Panc1 (cell line): ENCODE results near the gene SLC27A3.

Experiments
- CTCF ChIP-seq: fragments of 450-650 bp; IDR thresholded peaks from 2 replicates; pipeline ENCODE4 v1.5.1; 2017; ENCODE audit warnings: mild to moderate bottlenecking
- POLR2AphosphoS5 ChIP-seq: IDR thresholded peaks from 2 replicates; pipeline ENCODE4 v1.6.1; 2012; ENCODE audit warnings: mild to moderate bottlenecking, low read depth, low read length, moderate library complexity
- SIN3A ChIP-seq: IDR thresholded peaks from 2 replicates; pipeline ENCODE4 v1.6.1; 2012; ENCODE audit warnings: low read depth, mild to moderate bottlenecking, low read length, moderate library complexity, borderline replicate concordance; ENCODE audit not compliant: insufficient read depth
- TCF7L2 ChIP-seq: IDR thresholded peaks from 2 replicates; pipeline ENCODE4 v1.6.1; 2011; ENCODE audit warnings: mild to moderate bottlenecking, low read depth, low read length, inconsistent platforms
- TF ChIP-seq, protein P1 (sequence below), 2 experiments: IDR thresholded peaks; 2 replicates each; pipeline ENCODE4 v1.6.1; 2011 to 2012; ENCODE audit warnings: low read depth in 2 of 2, control low read depth in 1 of 2, low read length in 1 of 2, mild to moderate bottlenecking in 1 of 2, moderate library complexity in 1 of 2; ENCODE audit not compliant: insufficient read depth in 1 of 2

- TF ChIP-seq POLR2AphosphoS5 (no peak), CTCF (no peak), SIN3A (no peak), TCF7L2 (no peak)
- TF ChIP-seq, protein P1, sequence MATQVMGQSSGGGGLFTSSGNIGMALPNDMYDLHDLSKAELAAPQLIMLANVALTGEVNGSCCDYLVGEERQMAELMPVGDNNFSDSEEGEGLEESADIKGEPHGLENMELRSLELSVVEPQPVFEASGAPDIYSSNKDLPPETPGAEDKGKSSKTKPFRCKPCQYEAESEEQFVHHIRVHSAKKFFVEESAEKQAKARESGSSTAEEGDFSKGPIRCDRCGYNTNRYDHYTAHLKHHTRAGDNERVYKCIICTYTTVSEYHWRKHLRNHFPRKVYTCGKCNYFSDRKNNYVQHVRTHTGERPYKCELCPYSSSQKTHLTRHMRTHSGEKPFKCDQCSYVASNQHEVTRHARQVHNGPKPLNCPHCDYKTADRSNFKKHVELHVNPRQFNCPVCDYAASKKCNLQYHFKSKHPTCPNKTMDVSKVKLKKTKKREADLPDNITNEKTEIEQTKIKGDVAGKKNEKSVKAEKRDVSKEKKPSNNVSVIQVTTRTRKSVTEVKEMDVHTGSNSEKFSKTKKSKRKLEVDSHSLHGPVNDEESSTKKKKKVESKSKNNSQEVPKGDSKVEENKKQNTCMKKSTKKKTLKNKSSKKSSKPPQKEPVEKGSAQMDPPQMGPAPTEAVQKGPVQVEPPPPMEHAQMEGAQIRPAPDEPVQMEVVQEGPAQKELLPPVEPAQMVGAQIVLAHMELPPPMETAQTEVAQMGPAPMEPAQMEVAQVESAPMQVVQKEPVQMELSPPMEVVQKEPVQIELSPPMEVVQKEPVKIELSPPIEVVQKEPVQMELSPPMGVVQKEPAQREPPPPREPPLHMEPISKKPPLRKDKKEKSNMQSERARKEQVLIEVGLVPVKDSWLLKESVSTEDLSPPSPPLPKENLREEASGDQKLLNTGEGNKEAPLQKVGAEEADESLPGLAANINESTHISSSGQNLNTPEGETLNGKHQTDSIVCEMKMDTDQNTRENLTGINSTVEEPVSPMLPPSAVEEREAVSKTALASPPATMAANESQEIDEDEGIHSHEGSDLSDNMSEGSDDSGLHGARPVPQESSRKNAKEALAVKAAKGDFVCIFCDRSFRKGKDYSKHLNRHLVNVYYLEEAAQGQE (IDR thresholded peaks at IDR 0.05; ENCODE audit: insufficient read depth in 1 of 2, low read depth in 2 of 2, low read length in 1 of 2) = no peak
Measured at GRCh38 chr1:153799016-153799415, 23.8 kb downstream of the SLC27A3 start.
